Cardiac fibroblast (primary cell): Measurements from ENCODE around the gene AKR1C3.
"Not testable (repeated sequence)": the region's sequence is repeated elsewhere in the genome, so short reads cannot be mapped to it uniquely, and the experiment has no call there.

Experiments used
- DNase-seq, 2 donors: peaks; one replicate each; pipeline versions ENCODE4 v3.0.0 to v3.0.0-alpha.2; 2010; ENCODE audit warnings: low read depth in 2 of 2
- H3K4me3 ChIP-seq, 2 donors: replicated peaks in 1 of 2; 1 replicate in 1 of 2; 2 replicates in 1 of 2; pipeline ENCODE4 v1.5.1; 2011; ENCODE audit warnings: low read depth in 2 of 2, low read length in 2 of 2, mild to moderate bottlenecking in 2 of 2, moderate library complexity in 1 of 2
- CTCF ChIP-seq: IDR thresholded peaks from one replicate; pipeline ENCODE4 v1.5.1; 2011; ENCODE audit warnings: low read depth, mild to moderate bottlenecking, low read length, inconsistent platforms

AKR1C3 gene

GRCh38 chr10:5094265-5095205 lies at the start of gene AKR1C3:
Gene AKR1C3, plus strand, starts transcription at chr10:5094414. Its CDS starts 31 bp downstream, at chr10:5094445.
- H3K4me3 ChIP-seq, result peak within 1 kb of the TSS; percentile 36 to 58
- TF ChIP-seq CTCF, result peak; percentile 65
- peak; percentile 88 for DNase-seq

GRCh38 chr10:5045095-5045494 lies 49.1 kb upstream of the AKR1C3 start:
- no peak overlapping the region for H3K4me3 ChIP-seq
- no peak for DNase-seq

GRCh38 chr10:5046410-5046809 lies 47.8 kb upstream of the AKR1C3 start:
- no peak for DNase-seq
- no peak overlapping the region for H3K4me3 ChIP-seq
- TF ChIP-seq CTCF, result no peak

More at GRCh38 chr10:5045095-5045494, 49.1 kb upstream of the AKR1C3 start:
- TF ChIP-seq CTCF, result no peak

- not testable (repeated sequence) for H3K4me3 ChIP-seq, DNase-seq
Observed at GRCh38 chr10:5047055-5047454, 47.2 kb upstream of the AKR1C3 start.

GRCh38 chr10:5047912-5048628 lies 46.1 kb upstream of the AKR1C3 start:
- no peak overlapping the region for H3K4me3 ChIP-seq
- no peak for TF ChIP-seq CTCF
- DNase-seq, result peak in 1 of 2 donors; percentile 72

GRCh38 chr10:5052951-5053500 lies 41.2 kb upstream of the AKR1C3 start:
- DNase-seq, H3K4me3 ChIP-seq: not testable (repeated sequence)

- H3K4me3 ChIP-seq, DNase-seq: not testable (repeated sequence)
Observed at GRCh38 chr10:5054831-5055230, 39.4 kb upstream of the AKR1C3 start.

GRCh38 chr10:5059267-5059666 lies 34.9 kb upstream of the AKR1C3 start:
- H3K4me3 ChIP-seq, DNase-seq: not testable (repeated sequence)

GRCh38 chr10:5060791-5061190 lies 33.4 kb upstream of the AKR1C3 start:
- not testable (repeated sequence) for H3K4me3 ChIP-seq, DNase-seq
